CD4-positive, alpha-beta T cell treated with Interferon gamma for 1 hour (primary cell): ENCODE data around the gene ANKRD13D.
"Not testable (repeated sequence)": the region's sequence is repeated elsewhere in the genome, so short reads cannot be mapped to it uniquely, and the experiment has no call there.

ENCODE experiments used
- DNase-seq: peaks from one replicate; pipeline ENCODE4 v3.0.0-alpha.2; 2020

ANKRD13D gene

GRCh38 chr11:67304511-67305113, 15.5 kb downstream of the ANKRD13D start:
- no peak for DNase-seq

- no peak for DNase-seq
These were observed 17.9 kb downstream of the ANKRD13D start for GRCh38 chr11:67306769-67307544.

GRCh38 chr11:67307545-67308001, 18.5 kb downstream of the ANKRD13D start:
- DNase-seq = no peak

GRCh38 chr11:67308031-67308866, 19.1 kb downstream of the ANKRD13D start:
- no peak for DNase-seq

GRCh38 chr11:67309166-67309565, 20.1 kb downstream of the ANKRD13D start:
- no peak for DNase-seq

GRCh38 chr11:67309661-67310061, 20.6 kb downstream of the ANKRD13D start:
- DNase-seq = no peak

- DNase-seq = no peak
These were observed 21.3 kb downstream of the ANKRD13D start for GRCh38 chr11:67310246-67311050.

- no peak for DNase-seq
These were observed 22.0 kb downstream of the ANKRD13D start for GRCh38 chr11:67311051-67311555.

- no peak for DNase-seq
These were observed 22.5 kb downstream of the ANKRD13D start for GRCh38 chr11:67311556-67312082.

- DNase-seq = peak; percentile 51
These were observed 23.3 kb downstream of the ANKRD13D start for GRCh38 chr11:67312187-67313021.

- DNase-seq = no peak
These were observed 24.2 kb downstream of the ANKRD13D start for GRCh38 chr11:67313125-67313890.

- no peak for DNase-seq
These were observed 25.1 kb downstream of the ANKRD13D start for GRCh38 chr11:67314218-67314617.

GRCh38 chr11:67315325-67315909, 26.3 kb downstream of the ANKRD13D start:
- no peak for DNase-seq

- no peak for DNase-seq
These were observed 27.7 kb downstream of the ANKRD13D start for GRCh38 chr11:67316882-67317204.

GRCh38 chr11:67317205-67317887, 28.2 kb downstream of the ANKRD13D start:
- DNase-seq = peak; percentile 96

GRCh38 chr11:67317888-67318555, 28.9 kb downstream of the ANKRD13D start:
- DNase-seq = no peak

- not testable (repeated sequence) for DNase-seq
These were observed 29.8 kb downstream of the ANKRD13D start for GRCh38 chr11:67318876-67319275.

- DNase-seq = no peak
These were observed 30.9 kb downstream of the ANKRD13D start for GRCh38 chr11:67320011-67320410.

GRCh38 chr11:67320691-67321090, 31.6 kb downstream of the ANKRD13D start:
- DNase-seq = no peak
